Colonic mucosa (tissue), 4 donors: Measurements from ENCODE around the gene LSP1. TPM values are rescaled to one million over a fixed set of nuclear protein-coding genes. Genes with fewer than 3 reads are reported as not detected.

Experiments
- DNase-seq: peaks from one replicate; pipeline ENCODE4 v3.0.0-alpha.2; 2020
- H3K27ac ChIP-seq: fragments of 200-600 bp; one replicate; pipeline ENCODE4 v1.8.0; 2021
- H3K27me3 ChIP-seq: fragments of 200-600 bp; one replicate; pipeline ENCODE4 v1.8.0; 2021
- H3K36me3 ChIP-seq: fragments of 200-600 bp; one replicate; pipeline ENCODE4 v1.8.0; 2021
- H3K4me1 ChIP-seq: fragments of 200-600 bp; one replicate; pipeline ENCODE4 v1.8.0; 2021; ENCODE audit warnings: mild to moderate bottlenecking
- H3K4me3 ChIP-seq: fragments of 200-600 bp; one replicate; pipeline ENCODE4 v1.8.0; 2021
- H3K9ac ChIP-seq, 2 donors: one replicate each; pipeline ENCODE4 v1.7.0; 2013; ENCODE audit warnings: control low read depth in 2 of 2, low read depth in 2 of 2, low read length in 2 of 2
- H3K9me3 ChIP-seq: fragments of 200-600 bp; one replicate; pipeline ENCODE4 v1.8.0; 2021
- CTCF ChIP-seq: fragments of 200-600 bp; IDR thresholded peaks from one replicate; pipeline ENCODE4 v1.8.0; 2022; ENCODE audit warnings: antibody characterized with exemption, mild to moderate bottlenecking
- intact Hi-C: fragments of 100-400 bp; cut with DNase I; formaldehyde crosslinking; loops from one replicate; pipeline ENCODE4 v1.14.1; 2022
- total RNA-seq, 2 donors: library from RNA; stranded (reverse); fragmentation: NEBNext Ultra II Directional in 1 of 2; extraction: Animal tissue kit (Norgen Biotek cat#: 25700) in 1 of 2; gene quantifications; one replicate each; pipeline ENCODE4 v1.2.1, GENCODE V29; 2021
- donor health status: healthy.
- donor health status: DM: no; HTN: no; CAD: no.
- donor health status: DM: no; HTN: no; CAD: no.

Gene LSP1
- total RNA-seq, 2 donors from 2014 or later = 18.9 to 23.0 TPM

GRCh38 chr11:1845561-1846452, 7.1 kb upstream of the LSP1 start:
- H3K9me3 ChIP-seq = no peaks in the 10 kb centered on the region
- no peak overlapping the region for H3K27ac ChIP-seq
- no peaks in the 10 kb centered on the region for H3K36me3 ChIP-seq
- H3K9ac ChIP-seq = no peak overlapping the region
- no peak overlapping the region for H3K4me3 ChIP-seq
- DNase-seq = no peak
- TF ChIP-seq CTCF = no peak
- H3K4me1 ChIP-seq = no peaks in the 10 kb centered on the region
- H3K27me3 ChIP-seq = no peaks in the 10 kb centered on the region
- intact Hi-C loops = no loop called here

GRCh38 chr11:1846453-1846932, 6.4 kb upstream of the LSP1 start:
- no peaks in the 10 kb centered on the region for H3K36me3 ChIP-seq
- TF ChIP-seq CTCF = no peak
- no peaks in the 10 kb centered on the region for H3K4me1 ChIP-seq
- intact Hi-C loops = no loop called here
- no peak overlapping the region for H3K9ac ChIP-seq
- H3K27ac ChIP-seq = no peak overlapping the region
- no peaks in the 10 kb centered on the region for H3K9me3 ChIP-seq
- no peaks in the 10 kb centered on the region for H3K27me3 ChIP-seq
- DNase-seq = no peak
- H3K4me3 ChIP-seq = no peak overlapping the region

GRCh38 chr11:1847006-1847735, 5.7 kb upstream of the LSP1 start:
- no peak overlapping the region for H3K4me3 ChIP-seq
- H3K9me3 ChIP-seq = no peaks in the 10 kb centered on the region
- no peak for DNase-seq
- no peaks in the 10 kb centered on the region for H3K4me1 ChIP-seq
- no peaks in the 10 kb centered on the region for H3K27me3 ChIP-seq
- intact Hi-C loops = no loop called here
- no peaks in the 10 kb centered on the region for H3K36me3 ChIP-seq
- no peak overlapping the region for H3K9ac ChIP-seq
- H3K27ac ChIP-seq = no peak overlapping the region
- no peak for TF ChIP-seq CTCF

GRCh38 chr11:1847926-1848639, 4.8 kb upstream of the LSP1 start:
- intact Hi-C loops = no loop called here
- TF ChIP-seq CTCF = no peak

More at GRCh38 chr11:1847926-1848639, 4.8 kb upstream of the LSP1 start:
- no peaks in the 10 kb centered on the region for H3K9me3 ChIP-seq
- no peak overlapping the region for H3K4me3 ChIP-seq
- H3K9ac ChIP-seq = no peak overlapping the region
- DNase-seq = no peak
- no peak overlapping the region for H3K27ac ChIP-seq
- no peaks in the 10 kb centered on the region for H3K4me1 ChIP-seq
- H3K36me3 ChIP-seq = no peaks in the 10 kb centered on the region
- H3K27me3 ChIP-seq = no peaks in the 10 kb centered on the region
